GM19452 (cell line): ENCODE data around the gene BEND6.
"Not testable (repeated sequence)": the region's sequence is repeated elsewhere in the genome, so short reads cannot be mapped to it uniquely, and the experiment has no call there.

Experiments used
- ATAC-seq: cut with Tn5 transposase; IDR thresholded peaks from one replicate; pipeline ENCODE4 v1.9.1; 2021; ENCODE audit not compliant: unreplicated experiment

The BEND6 gene

DNA sequence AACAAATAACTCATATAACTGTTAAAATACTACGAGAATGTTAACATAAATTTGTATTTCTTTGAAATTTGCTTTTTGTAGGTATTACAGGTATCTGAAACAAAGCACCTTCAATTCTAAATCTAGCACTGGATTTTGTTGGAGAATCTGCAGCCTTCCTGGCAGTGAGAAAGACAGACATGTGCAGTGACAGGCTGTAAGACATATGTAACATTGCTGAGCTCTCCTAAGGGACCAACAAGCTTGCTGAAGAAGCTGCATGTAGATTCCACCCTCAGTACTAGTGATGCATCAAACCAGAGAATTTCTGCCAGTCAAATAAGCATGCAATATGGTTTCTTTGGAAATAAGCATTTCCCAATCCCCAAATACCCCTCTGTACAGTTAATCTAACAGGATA lies 71.1 kb downstream of the BEND6 start:
- ATAC-seq = no peak

DNA sequence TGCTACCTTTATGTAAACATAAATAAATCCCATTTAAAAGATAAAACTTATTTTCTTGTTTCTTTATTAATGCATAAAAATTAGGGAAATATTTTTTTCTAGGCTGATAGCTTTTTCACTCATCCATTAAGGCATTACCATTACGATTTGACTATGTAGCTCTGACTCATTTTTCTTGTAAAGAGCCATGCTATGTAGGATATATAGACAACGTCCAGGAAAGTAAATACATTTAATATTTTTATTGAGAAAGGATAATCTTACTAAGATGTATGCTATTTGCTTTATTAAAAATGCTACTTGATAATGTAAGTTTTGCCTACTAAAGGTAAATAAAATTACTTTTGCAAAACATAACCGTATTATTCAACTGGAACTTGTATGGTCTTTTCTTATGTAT lies 72.4 kb downstream of the BEND6 start:
- no peak for ATAC-seq

DNA sequence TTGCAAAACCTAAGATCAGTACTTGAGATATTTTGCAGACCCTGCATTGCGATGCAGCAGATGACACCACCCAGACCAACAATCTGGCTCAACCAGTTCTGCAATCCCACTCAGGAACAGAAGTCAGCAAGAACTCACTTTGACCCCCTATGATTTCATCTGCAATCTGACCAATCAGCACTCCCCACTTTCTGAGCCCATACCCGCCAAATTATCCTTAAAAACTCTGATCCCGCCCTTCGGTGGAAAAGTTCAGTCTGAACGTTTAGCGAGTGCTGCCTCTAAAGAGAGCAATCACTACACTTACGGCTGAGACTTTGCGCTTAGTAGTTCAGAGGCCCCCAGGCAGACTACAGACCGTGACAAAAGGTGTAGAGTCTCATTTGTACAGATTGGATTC lies 74.3 kb downstream of the BEND6 start:
- ATAC-seq = no peak

DNA sequence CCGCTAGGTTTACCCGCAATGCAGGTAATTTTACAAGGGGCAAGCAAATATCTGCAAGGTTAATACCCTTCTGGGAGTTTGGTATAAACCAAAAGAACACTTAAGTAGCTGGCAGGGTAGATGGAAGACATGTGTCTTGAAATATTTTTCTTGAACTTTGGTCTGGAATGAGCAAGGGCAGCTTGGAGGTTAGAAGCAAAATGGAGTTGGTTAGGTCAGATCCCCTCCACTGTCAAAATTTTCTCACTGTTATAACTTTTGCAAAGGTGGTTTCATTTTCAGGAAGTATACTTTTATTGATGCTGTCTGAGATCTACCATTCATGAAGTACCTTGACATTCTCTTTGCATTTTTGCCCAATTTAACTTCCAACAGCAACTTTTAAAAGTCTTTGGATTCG lies 78.3 kb downstream of the BEND6 start:
- no peak for ATAC-seq

DNA sequence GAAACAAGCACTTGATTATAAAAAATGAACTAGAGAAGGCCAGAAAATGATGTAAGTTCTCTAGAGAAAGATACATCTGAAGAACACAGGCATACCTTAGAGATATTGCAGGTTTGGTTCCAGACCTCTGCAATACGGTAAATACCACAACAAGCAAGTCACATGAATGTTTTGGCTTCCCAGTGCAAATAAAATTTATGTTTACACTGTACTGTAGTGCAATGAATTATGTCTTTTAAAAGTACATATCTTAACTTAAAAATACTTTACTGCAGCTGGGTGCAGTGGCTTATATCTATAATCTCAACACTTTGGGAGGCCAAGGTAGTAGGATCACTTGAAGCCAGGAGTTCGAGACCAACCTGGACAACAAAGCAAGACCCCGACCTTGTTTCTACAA lies 80.6 kb downstream of the BEND6 start:
- no peak for ATAC-seq

DNA sequence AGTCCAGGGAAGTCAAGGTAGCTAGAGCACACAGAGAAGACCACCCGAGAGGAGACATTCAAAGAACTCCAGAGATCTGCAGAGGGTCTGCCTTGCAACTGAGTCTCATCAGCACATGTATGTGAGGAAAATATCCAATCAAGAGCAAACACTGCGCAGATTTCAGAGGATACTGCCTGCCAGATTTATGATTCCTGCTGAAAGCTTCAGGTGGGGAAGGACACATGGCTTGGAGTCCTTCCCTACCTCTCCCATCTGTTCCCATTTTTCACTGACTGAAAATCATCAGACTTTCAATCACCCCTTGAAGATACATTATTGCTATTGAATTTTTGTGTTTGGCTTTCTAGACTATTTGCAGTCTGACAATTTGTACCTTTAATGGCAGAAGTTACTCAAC lies 84.0 kb downstream of the BEND6 start:
- ATAC-seq = no peak

DNA sequence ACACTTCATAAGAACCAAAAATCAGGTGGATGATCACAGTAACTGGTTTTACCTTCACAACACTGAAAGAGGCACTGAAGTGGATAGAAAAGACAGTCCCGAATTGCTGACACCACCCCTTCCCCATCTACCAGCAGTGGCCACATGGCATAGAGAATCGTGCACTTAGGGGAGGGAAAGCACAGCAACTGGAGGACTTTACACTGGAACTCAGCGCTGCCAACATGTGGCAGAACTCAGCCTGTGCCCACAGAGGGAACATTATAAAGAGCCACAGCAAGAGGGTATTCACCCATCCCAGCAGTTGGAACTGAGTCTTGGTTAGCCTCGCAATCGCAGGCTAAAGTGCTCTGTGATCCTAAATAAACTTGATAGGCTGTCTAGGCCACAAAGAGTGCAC lies 85.1 kb downstream of the BEND6 start:
- no peak for ATAC-seq

DNA sequence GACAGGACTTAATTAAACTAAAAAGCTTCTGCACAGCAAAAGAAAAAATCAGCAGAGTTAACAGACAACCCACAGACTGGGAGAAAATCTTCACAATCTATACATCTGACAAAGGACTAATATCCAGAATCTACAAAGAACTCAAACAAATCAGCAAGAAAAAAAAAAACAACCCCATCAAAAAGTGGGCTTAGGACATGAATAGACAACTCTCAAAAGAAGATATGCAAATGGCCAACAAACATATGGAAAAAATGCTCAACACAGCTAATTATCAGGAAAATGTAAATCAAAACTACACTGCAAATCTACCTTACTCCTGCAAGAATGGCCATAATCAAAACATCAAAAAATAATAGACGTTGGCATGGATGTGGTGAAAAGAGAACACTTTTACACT lies 89.2 kb downstream of the BEND6 start:
- not testable (repeated sequence) for ATAC-seq

DNA sequence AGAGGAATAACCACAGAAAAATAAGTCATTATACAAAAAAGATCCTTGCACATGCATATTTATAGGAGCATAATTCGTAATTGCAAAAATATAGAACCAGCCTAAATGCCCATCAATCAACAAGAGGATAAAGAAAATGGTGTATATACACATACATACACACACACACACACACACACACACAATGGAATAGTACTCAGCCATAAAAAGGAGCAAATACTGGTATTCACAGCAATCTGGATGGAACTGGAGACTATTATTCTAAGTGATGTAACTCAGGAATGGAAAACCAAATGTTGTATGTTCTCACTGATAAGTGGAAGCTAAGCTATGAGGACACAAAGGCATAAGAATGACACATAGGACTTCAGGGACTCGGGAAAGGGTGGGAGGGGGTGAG lies 89.7 kb downstream of the BEND6 start:
- ATAC-seq = no peak

DNA sequence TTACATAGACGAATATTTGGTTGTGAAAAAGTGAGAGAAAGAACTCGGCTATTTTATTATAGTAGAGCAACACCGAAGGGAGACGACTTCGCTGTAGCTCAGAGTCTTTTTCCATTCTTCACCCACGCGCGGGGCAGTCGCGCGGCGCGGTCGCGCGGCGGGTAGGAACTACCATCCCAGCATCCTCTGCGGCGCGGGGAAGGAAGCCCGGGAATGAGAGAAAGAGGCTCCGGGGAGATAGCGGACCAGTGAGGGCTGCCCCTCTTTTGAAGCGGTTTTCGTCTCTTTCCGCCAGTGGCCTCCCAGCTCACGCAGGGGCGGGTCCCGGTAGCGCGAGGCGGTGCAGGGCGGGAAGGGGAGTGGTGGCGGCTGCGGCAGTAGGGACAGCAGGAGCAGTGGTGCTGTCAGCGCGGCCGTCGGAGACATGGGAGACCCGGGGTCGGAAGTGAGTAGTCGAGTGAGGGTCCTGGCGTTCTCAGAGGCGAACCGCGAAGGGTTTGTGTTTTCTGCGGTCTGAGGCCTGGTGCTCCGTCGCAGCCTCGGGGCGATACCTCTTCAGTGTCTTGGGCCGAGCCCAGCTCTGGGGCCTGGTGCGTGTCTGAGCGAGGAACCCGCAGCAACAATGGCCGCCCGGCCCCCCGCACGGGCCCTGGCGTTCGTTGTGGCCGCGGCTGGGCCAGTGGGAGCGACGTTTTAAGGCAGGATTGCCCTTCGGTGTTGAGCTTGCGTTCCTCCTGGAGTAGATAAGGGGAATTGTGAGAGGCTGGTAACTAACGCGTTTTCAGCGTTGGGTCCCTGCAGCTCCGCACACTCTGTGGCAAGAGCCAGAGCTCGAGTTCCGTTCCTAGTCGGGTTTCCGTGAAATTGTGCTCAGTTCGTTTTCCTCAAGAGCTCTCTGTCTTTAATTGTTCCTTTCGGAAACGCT lies 91.7 kb downstream of the BEND6 start, which contains the start of gene KIAA1586:
KIAA1586 (plus strand) TSS at position 362 of the 925 bp plus-strand sequence; CDS start at position 425, 63 bp downstream.
- peak; percentile 93 for ATAC-seq

DNA sequence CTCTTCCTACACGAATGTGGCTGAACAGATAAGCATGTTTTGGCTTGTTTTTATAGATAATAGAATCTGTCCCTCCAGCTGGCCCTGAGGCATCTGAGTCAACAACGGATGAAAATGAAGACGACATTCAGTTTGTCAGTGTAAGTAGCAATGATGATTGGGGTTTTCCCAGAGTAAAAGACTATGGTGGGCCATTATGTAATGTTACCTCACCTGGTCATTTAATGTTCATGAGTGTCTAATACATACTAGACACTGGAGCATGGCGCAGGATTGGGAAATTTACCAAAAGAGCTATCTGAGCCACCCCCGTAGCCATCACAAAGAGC lies 92.3 kb downstream of the BEND6 start:
- ATAC-seq = peak; percentile 30

DNA sequence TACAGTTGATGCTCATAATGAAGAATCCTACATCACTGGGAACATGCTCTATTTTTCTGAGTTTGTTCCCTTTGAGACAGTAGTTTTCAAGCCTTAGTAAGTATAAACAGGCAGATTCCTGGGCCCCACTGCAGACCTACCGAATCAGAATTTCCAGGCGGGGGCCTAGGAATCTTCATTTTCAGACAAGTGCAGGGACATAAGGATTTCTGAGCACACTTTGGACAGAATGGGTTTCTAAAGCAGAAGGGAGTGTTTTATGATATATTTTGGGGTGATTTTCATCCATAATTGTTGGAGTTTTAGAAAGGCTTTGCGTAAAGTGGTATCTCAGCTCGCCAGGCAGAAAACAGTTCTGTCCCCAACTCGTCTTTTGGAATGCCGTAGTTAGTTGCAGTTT lies 93.0 kb downstream of the BEND6 start:
- not testable (repeated sequence) for ATAC-seq

DNA sequence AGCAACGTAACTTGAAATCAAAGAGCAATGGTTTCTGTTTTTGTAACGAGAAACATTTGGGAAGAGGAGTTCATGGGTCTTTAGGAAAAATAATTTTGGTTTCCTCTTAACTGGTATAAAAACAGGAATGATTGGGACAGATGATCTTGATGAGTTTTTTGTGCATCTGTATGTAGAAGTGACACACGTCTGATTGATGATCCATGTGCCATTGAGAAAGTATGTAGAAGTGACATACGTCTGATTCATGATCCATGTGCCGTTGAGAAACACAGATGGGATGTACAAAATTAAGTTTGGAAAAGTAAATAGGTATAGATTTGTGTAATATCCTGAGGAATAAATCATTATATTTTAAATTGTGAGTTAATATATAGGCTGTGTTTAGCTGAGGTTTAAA lies 93.7 kb downstream of the BEND6 start:
- ATAC-seq = no peak

DNA sequence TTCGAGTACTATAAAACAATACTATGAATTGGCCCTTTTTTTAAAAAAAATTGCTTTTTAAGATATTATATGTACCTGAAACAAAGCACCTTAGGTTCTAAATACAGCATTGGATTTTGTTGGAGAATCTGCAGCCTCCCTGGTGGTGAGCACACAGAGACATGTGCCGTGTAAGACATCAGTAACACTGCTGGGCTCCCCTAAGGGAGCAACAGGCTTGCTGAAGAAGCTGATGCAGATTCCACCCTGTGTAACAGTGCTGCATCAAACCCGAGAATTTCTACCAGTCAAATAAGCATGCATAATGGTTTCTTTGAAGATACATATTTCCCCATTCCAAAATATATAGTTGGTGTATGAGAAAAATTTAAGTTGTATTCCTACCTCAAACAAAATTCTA lies 108.9 kb downstream of the BEND6 start:
- ATAC-seq = no peak

DNA sequence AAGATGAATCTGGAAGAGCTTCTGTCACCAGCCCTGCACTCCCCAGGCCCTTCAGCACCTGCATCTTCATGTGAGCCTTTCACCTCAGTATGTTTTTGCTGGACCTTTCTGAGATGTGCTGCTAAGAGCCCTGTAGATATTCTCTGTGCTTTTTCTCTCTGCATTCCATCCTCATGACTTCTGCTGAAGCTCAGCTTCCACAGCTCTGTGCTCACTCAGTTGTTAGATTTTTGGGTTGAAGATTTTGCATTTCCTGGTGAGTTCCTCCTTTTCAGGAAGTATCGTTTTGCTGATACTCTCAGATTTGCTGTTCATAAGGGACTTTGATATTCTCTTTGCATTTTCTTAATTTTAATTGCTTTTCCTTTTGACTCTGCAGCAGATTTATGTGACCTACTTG lies 109.9 kb downstream of the BEND6 start:
- no peak for ATAC-seq

DNA sequence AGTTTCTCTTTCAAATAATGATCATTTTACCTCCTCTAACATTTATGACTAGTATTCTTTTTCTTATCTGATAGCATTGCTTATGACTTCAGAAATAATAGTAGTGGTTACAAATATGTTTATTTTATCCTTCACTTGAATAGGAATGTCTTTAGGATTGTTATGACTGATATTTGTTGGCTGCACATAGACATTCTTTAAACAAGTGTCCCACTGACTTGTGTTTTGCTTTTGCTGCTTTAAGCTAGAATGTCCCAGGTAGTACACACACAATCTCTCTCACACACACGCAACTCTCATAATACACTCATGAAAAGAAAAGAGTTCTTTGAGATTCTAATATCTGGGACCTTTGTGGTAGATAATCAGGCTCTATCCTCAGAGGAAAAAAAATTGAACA lies 113.2 kb downstream of the BEND6 start:
- ATAC-seq = no peak

DNA sequence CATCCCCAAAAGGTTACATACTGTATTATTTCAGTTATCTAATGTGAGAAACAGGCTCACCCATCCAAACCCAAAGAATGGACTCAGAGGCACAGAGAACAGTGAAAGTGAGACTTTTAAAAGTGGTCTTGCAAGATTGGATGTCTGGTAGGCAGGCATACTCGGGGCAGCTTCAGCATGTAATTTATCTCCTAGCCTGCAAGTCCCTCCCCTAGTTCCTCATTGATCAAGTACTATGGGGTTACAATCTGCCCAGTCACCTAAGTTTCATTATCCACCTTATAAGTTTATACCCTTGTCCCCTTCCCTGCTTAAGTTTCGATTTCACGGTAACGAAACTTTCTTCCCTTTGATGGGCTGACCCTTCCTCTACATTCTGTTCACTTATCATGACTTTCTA lies 114.3 kb downstream of the BEND6 start:
- no peak for ATAC-seq

DNA sequence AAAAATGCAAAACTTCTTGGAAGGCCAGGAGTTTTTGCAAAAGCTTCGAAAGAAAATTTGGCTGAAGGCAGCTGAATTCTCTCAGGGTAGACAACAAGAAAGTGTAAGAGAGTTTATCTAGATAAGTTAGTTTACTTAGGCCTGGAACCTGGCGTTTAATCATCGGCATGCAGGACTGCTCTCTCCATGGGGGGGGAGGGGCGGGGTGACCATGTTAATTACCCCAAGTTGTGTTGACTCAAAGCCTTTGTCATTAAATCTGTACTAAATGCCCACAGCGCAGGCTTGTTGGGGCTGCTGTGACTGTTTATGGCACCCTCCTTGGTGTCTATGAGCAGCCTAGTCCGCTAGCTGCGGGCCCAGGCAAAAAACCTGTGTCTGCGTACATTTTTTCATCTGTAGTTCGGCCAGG lies 115.0 kb downstream of the BEND6 start:
- ATAC-seq = no peak

DNA sequence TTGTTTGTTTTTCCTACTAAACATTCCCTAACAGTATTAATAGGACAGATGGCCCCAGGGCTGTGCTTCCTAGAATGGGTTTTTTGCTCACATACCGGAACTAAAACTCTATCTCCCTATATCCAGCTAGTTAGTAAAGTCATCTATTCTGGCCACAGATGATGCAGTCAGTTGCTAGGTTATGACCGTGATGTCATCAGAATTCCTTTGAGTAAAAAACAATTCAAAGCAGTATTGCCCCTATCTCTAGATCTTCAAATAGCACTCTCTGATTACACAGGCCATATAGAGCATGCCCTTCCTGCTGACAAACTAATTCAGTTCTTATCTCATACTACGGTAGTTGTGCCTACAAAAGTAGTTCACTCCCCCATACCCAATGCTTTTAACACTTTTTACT lies 117.2 kb downstream of the BEND6 start:
- no peak for ATAC-seq

DNA sequence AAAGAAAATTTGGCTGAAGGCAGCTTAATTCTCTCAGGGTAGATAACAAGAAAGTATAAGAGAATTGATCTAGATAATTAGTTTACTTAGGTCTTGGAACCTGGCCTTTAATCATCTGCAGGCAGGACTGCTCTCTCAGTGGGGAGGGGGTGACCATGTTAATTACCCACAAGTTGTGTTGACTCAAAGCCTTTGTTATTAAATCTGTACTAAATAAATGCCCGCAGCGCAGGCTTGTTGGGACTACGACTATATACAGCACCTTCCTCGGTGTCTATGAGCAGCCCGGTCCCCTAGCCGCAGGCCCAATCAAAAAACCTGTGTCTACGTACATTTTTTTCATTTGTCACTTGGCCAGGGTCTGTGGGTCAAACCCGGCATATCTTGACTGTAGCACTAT lies 119.5 kb downstream of the BEND6 start:
- ATAC-seq = no peak

DNA sequence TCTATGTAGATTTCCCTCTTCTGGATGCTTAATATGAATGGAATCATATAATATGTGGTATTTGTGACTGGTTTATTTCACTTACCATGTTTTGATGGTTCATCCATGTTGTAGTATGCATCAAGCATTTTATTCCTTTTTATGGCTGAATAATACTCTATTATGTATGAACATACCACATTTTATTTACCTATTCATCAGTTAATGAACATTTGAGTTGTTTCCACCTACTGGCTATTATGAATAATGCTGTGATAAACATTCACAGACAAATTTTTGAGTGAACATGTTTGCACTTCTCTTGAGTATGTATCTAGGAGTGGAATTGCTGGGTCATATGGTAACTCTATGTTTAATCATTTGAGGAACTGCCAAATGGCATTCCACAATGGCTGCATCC lies 120.2 kb downstream of the BEND6 start:
- no peak for ATAC-seq
